OCI-M1 (cell line): Measurements from ENCODE around the gene TRIM6.
A peak's percentile ranks its signal among the peaks of the same experiment; 100 is the strongest.
"Not testable (repeated sequence)": the region's sequence is repeated elsewhere in the genome, so short reads cannot be mapped to it uniquely, and the experiment has no call there.

Experiments used
- DNase-seq: peaks from one replicate; lab custom pipeline; 2025; lab: John Stamatoyannopoulos, UW

Gene TRIM6

GRCh38 chr11:5603326-5603725 lies 6.9 kb downstream of the TRIM6 start:
- DNase-seq: no peak

DNA sequence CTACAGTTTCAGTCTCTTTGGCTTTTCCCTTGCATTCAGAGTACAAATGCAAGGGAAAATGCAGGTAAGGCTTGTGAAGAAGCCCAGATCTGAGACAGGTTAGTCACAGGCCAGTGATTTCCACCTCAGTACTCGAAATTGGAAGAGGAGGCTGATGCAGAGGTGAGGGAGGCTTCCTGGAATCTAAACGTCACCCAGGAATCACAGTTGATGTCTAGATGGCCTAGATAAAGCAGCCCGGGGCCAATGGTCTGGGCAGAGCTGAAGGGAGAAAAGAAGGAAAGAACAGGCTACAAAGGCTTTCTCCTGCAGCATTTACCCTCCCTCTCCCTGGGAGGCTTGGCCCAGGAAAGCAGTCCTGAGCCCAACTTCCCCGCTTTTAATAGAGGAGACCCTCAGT lies 8.5 kb downstream of the TRIM6 start:
- DNase-seq: no peak

GRCh38 chr11:5605849-5606248 lies 9.4 kb downstream of the TRIM6 start:
- DNase-seq: no peak

DNA sequence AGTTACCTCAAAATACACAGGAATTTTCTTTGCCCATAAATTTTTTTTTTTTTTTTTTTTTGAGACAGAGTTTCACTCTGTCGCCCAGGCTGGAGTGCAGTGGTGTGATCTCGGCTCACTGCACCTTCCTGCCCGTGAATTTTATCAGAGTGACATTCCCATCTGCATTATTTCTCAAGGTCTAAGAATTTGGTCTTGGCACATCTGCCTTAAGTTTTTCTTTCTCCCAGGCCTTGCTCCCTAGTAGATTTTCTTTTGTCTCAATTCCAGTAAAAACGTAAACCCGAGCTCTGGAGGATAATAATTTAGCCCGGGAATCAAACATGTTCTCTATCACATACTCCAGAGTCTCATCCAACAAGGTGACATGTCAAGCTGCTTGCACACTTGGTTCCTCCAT lies 12.4 kb downstream of the TRIM6 start:
- DNase-seq: no peak

DNA sequence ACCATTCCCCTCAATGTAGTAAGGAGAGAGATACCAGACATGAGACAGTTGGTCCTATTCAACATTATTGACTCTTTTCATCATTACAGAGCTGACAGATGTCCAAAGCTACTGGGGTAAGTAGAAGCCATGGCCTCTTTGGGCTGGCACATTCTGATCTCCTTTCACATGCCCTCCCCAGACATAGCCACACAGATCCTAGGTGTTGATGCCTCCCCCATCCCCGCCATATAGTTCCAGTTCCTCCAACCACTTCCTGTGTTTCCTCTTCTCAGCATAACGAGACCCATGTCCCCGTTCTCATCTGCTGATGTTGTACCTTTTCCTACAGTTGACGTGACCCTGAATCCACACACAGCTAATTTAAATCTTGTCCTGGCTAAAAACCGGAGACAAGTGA lies 14.0 kb downstream of the TRIM6 start:
- no peak for DNase-seq

- DNase-seq: no peak
These were observed 15.2 kb downstream of the TRIM6 start for GRCh38 chr11:5611627-5612026.

- no peak for DNase-seq
These were observed 22.4 kb downstream of the TRIM6 start for GRCh38 chr11:5618807-5619206.

- no peak for DNase-seq
These were observed 24.4 kb downstream of the TRIM6 start for GRCh38 chr11:5620651-5621521.

DNA sequence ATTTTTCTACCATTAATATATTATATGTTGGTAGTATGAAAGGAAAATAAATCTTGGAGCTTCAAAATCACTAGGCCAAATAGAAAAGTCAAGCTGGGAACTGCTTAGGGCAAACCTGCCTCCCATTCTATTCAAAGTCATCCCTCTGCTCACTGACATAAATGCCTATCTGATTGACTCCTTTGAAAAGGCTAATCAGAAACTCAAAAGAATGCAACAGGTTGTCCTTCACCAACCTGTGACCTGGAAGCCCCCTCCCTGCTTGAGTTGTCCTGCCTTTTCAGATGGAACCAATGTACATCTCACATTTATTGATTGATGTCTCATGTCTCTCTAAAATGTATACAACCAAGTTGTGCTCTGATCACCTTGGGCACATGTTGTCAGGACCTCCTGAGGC lies 25.1 kb downstream of the TRIM6 start:
- DNase-seq: no peak

DNA sequence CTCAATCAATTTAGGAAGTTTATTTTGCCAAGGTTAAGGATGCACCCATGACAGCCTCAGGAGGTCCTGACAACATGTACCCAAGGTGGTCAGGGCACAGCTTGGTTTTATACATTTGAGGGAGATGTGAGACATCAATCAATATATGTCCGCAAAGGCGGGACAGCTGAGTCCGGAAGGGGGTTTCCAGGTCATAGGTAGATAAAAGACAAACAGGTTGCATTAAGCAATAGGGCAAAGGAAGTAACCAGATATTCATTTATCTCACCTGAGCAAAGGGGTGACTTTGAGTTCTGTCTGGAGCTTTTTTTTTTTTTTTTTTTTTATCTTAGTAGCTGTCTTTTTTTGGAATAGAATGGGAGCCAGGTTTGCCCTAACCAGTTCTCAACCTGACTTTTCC lies 26.4 kb downstream of the TRIM6 start:
- DNase-seq: no peak

DNA sequence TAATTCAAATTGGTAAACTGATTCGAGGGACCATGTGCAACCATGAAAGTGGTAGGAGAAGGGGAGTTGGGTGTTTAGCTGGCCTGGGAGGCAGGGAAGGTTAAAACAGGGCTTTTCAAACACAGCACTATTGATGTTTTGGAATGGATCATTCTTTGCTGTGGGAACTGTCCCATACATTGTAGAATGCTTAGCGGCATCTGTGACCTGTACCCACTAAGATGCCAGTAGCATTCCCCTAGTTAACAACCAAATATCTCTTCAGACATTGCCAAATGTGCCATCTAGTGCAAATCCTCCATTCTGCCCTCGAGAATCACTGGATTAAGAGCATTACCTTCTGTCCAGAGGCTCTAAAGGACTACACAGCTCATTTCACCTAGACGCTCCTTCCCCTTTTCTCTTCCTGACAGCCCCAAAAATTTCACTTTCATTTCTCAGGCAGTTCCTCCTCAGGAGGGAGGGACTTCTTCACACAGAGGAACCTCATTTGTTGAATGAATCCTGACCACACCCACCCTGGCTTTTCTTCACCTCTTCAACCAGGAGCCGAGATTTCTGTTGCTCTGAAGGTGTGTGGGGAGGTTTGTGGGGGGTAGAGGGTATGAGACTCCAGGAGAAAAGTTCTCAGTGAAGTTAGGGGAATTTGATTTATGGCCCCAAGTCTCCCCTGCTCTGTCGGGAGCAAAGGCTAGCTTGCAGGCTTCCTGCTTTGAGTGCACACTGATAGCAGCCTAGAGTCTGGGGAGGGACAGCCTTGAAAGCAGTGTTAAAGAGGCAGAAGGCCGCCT lies 28.2 kb downstream of the TRIM6 start, which contains the start of gene TRIM34:
TSS of gene TRIM34 (plus strand) at position 513 of the 791 bp plus-strand sequence. CDS start 7,331 bp downstream, outside the sequence.
- DNase-seq: peak; percentile 93

DNA sequence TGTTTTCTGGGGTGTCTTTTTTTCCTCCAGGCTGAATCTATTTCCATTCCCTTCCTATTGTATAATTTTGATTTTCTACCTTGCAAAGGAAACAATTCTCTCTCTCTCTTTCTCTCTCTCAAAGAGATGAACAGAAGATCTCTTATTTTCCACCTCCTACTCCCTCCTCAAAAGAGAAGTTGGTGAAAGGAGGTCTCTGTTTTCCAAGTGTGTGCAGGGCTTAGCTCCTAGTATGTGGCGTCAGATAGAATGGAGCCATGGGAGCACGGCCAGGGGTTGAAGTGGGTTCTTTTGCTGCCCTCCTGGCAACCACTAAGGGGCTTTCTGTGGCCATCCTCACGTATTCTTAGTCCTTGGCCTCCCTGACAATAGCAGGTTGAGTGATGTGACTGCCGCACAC lies 28.8 kb downstream of the TRIM6 start:
- no peak for DNase-seq

GRCh38 chr11:5626196-5626595 lies 29.8 kb downstream of the TRIM6 start:
- no peak for DNase-seq

GRCh38 chr11:5631417-5631816 lies 35.0 kb downstream of the TRIM6 start:
- DNase-seq: peak; percentile 29

GRCh38 chr11:5631969-5632635 lies 35.7 kb downstream of the TRIM6 start:
- no peak for DNase-seq

DNA sequence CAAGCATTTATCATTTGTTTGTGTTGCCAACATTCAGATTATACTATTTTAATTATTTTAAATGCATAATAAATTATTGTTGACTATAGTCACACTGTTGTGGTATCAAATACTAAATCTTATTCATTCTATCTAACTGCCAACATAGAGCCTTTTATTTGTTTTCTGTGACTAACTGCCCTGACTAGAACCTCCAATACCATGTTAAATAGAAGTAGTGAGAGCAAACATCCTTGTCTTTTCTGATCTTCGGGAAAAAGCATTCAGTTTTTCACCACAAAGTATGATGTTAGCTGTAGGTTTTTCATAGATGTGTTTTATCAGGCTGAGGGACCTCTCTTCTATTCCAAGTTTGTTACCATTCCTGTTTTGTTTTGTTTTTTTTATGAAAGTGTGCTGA lies 43.5 kb downstream of the TRIM6 start:
- no peak for DNase-seq

DNA sequence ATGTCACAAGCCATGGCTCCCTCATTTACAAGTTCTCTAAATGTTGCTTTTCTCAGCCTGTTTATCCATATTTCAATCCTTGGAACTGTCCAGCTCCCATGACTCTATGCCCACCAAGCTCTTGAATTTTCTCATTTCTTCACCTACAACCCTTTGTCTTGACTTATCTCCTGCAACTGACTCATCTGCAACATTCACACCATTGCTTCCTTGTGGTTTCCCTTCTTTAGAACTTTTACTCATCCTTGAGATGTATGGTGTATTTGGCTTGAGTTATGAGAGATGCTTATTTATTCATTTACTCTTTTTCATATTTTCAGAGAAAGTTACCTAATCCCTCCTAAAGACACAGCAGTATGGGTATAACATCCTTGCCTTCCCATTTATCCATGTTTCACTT lies 47.1 kb downstream of the TRIM6 start:
- no peak for DNase-seq

DNA sequence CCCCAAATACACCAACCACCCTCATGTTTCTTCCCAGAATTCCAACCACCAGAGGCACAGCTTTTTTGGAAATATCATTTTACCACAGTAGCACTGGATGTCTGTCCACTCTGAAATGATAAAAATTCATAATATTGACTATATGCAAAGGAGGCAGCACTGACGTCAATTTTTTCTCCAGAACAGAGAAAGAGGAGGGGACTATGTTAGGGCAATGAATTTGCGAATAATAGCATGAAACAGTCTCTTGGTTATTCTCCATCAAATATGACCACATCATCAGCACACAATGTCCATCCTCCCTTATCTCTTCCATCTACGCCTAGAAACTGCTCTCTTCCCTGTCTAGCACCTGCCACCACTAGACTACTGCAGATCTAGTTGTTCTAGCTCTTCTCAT lies 49.7 kb downstream of the TRIM6 start:
- no peak for DNase-seq

- no peak for DNase-seq
These were observed 59.0 kb downstream of the TRIM6 start for GRCh38 chr11:5655474-5655873.

GRCh38 chr11:5656956-5657355 lies 60.5 kb downstream of the TRIM6 start:
- not testable (repeated sequence) for DNase-seq

DNA sequence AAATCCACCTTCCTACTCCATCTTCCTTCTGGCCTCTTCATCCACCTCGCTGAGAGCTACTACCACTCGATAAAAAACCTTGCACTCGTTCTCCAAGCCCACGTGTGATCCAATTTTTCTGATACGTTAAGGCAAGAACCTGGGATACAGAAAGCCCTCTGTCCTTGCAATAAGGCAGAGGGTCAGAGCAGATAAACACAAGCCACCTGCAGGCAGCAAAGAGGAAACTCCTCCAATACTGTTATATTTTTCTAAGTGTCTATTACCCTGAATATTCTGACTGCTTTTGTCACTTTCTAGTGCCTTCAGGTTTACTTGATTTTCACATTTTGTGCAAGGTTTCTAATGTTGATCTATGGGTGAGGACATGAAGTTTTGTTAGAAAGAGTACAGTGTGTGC lies 61.9 kb downstream of the TRIM6 start:
- DNase-seq: no peak
